ENCODE data around the gene CYP19A1.

GRCh38 chr15:51366920-51367319 is 28.5 kb upstream of the CYP19A1 start:
- TF ChIP-seq, protein P1, sequence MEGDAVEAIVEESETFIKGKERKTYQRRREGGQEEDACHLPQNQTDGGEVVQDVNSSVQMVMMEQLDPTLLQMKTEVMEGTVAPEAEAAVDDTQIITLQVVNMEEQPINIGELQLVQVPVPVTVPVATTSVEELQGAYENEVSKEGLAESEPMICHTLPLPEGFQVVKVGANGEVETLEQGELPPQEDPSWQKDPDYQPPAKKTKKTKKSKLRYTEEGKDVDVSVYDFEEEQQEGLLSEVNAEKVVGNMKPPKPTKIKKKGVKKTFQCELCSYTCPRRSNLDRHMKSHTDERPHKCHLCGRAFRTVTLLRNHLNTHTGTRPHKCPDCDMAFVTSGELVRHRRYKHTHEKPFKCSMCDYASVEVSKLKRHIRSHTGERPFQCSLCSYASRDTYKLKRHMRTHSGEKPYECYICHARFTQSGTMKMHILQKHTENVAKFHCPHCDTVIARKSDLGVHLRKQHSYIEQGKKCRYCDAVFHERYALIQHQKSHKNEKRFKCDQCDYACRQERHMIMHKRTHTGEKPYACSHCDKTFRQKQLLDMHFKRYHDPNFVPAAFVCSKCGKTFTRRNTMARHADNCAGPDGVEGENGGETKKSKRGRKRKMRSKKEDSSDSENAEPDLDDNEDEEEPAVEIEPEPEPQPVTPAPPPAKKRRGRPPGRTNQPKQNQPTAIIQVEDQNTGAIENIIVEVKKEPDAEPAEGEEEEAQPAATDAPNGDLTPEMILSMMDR (IDR thresholded peaks at IDR 0.05; ENCODE audit: low read depth, low read length, missing input control): no peak
- TF ChIP-seq ATF3 (IDR thresholded peaks at IDR 0.05) (no peak), FOXA1 (IDR thresholded peaks at IDR 0.05) (no peak), YY1 (IDR thresholded peaks at IDR 0.05) (no peak), JUND (IDR thresholded peaks at IDR 0.05) (no peak), MAX (IDR thresholded peaks at IDR 0.05) (no peak), RXRA (IDR thresholded peaks at IDR 0.05) (no peak), HNF4G (IDR thresholded peaks at IDR 0.05) (no peak), SP1 (IDR thresholded peaks at IDR 0.05) (no peak), TAF1 (conservative IDR thresholded peaks at IDR 0.05) (no peak), REST (IDR thresholded peaks at IDR 0.05) (no peak), RAD21 (IDR thresholded peaks at IDR 0.05) (no peak), HNF4A (conservative IDR thresholded peaks at IDR 0.05) (no peak)
